Adipocyte (in vitro differentiated cells): ENCODE results near the gene PSEN1.

ENCODE experiments used
- DNase-seq: peaks from one replicate; pipeline ENCODE4 v3.0.0-alpha.2; 2015; ENCODE audit warnings: low read depth
- H3K27me3 ChIP-seq: replicated peaks from 2 replicates; pipeline ENCODE4 v1.7.0; 2013; ENCODE audit warnings: mild to moderate bottlenecking, low read length, moderate library complexity; ENCODE audit not compliant: control insufficient read depth, insufficient read depth
- H3K36me3 ChIP-seq: 2 replicates; pipeline ENCODE4 v1.7.0; 2013; ENCODE audit warnings: low read length, mild to moderate bottlenecking, moderate library complexity; ENCODE audit not compliant: control insufficient read depth, insufficient read depth, severe bottlenecking
- H3K4me1 ChIP-seq: 2 replicates; pipeline ENCODE4 v1.7.0; 2013; ENCODE audit warnings: mild to moderate bottlenecking, low read length, moderate library complexity; ENCODE audit not compliant: control insufficient read depth, insufficient read depth
- H3K4me3 ChIP-seq: 2 replicates; pipeline ENCODE4 v1.7.0; 2013; ENCODE audit warnings: mild to moderate bottlenecking, low read length, moderate library complexity
- H3K9ac ChIP-seq: 2 replicates; pipeline ENCODE4 v1.7.0; 2013; ENCODE audit warnings: mild to moderate bottlenecking, low read length, moderate library complexity
- H3K9me3 ChIP-seq: 2 replicates; pipeline ENCODE4 v1.7.0; 2013; ENCODE audit warnings: mild to moderate bottlenecking, low read length, moderate library complexity; ENCODE audit not compliant: control insufficient read depth

The PSEN1 gene

DNA sequence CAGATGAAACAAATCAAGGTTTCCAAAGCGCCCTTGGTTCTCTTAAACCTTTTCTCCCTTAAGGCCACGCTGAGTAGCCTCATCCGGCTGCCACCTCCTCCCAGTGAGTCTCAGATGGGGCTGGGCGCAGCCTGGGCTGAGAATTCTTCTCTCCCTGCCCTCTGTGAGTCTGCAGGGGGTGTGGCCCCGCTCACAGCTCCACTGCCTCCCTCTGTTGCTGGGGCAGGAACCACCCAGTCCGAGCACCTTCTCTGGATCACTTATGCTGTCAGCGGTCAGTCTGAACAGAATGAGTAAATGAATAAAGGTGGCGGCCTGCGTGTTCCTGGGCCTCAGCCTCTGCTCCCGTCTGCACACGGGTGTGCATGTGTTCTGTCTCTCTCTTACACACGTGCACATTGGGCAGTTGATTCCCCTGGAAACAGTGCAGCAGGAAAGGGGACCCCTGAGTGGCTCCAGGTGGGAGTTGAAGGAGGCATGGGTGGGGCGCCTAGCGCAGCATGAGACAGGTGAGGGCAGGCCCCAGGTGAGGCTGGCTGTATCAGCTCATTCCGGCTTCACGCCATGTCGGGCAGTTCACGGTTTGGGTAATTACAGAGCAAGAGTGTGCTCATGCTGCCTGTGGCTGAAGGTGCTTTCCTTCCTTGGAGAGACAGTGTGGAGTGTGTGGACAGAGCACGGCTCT lies 105.3 kb downstream of the PSEN1 start:
- DNase-seq: no peak
- Histone ChIP-seq H3K4me1 (peaks cover 26% of the 10 kb centered on the region), H3K9ac (no peak overlapping the region), H3K4me3 (no peak overlapping the region), H3K36me3 (no peaks in the 10 kb centered on the region), H3K27me3 (peaks cover 4% of the 10 kb centered on the region), H3K9me3 (no peaks in the 10 kb centered on the region)

DNA sequence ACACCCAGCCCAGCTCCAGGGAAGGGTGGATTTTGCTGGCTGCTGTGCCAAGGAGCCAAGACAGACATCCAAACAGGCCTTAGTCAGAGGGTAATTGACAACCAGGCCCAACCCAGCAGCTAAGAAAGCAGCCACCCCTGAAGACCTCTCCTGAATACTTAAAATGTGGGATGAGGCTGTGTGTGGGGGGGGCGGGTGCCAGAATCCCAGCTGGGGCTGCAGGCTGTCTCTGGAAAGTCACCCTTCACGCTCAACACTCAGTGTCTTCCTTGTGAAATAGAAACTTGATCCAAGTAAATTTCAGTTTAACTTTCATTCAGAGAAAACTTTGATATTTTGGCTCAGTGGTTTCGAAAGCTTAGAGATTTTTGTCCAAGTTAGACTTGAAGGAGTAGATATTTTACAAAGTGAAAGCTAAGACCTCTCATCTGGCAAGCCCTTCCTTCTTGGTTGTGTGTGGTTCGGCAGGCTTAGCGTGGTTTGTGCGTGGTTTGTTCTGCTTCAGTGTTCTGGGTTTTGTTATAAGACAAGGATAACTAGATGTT lies 106.1 kb downstream of the PSEN1 start:
- no peaks in the 10 kb centered on the region for H3K9me3 ChIP-seq
- peak overlapping the region; percentile 38 for H3K9ac ChIP-seq
- H3K27me3 ChIP-seq: no peaks in the 10 kb centered on the region
- H3K4me1 ChIP-seq: peaks cover 26% of the 10 kb centered on the region
- H3K36me3 ChIP-seq: no peaks in the 10 kb centered on the region
- DNase-seq: peak; percentile 53
- H3K4me3 ChIP-seq: peak overlapping the region; percentile 72

DNA sequence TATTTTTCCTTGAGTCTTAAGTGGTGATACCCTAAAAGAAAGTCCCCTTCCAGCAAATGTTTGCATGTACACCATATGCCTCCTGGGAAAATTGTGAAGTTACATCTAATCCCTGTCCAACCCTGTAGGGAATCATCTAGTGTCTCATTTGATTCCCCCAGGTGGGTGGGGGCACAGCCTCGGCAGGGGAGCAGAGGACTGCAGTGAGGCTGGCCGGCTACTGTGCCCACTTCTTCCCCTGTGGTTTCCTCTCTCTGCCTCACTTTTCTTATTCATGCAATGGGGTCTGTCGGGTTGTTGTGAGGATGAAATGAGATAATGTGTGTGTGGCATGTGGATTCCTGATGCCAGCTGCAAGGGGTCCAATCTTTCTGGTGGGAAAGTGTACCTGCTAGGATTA lies 107.0 kb downstream of the PSEN1 start:
- H3K4me1 ChIP-seq: peaks cover 22% of the 10 kb centered on the region
- no peaks in the 10 kb centered on the region for H3K36me3 ChIP-seq
- no peaks in the 10 kb centered on the region for H3K9me3 ChIP-seq
- no peak for DNase-seq
- no peak overlapping the region for H3K9ac ChIP-seq
- H3K27me3 ChIP-seq: no peaks in the 10 kb centered on the region
- no peak overlapping the region for H3K4me3 ChIP-seq

DNA sequence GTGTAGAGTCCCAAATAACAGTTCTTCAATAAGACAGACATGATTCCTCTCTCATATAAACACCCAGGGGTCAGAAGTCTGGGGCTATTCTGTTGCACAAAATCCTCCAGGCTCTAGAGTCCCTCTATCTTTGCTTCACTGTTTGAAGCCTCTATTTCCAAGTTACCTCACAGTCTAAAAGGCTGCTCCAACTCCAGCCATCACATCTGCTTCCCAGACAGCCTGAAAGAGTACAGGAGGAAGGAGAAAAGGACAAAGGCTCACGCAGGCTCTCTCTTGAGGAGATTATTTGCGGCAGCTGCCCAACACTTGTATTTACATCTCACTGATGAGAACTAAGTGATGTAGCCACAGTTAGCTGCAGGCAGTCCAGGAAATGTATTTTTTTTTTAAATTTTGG lies 107.4 kb downstream of the PSEN1 start:
- Histone ChIP-seq H3K36me3 (no peaks in the 10 kb centered on the region), H3K4me3 (no peak overlapping the region), H3K4me1 (peaks cover 18% of the 10 kb centered on the region), H3K9me3 (no peaks in the 10 kb centered on the region), H3K9ac (no peak overlapping the region), H3K27me3 (no peaks in the 10 kb centered on the region)
- DNase-seq: no peak

DNA sequence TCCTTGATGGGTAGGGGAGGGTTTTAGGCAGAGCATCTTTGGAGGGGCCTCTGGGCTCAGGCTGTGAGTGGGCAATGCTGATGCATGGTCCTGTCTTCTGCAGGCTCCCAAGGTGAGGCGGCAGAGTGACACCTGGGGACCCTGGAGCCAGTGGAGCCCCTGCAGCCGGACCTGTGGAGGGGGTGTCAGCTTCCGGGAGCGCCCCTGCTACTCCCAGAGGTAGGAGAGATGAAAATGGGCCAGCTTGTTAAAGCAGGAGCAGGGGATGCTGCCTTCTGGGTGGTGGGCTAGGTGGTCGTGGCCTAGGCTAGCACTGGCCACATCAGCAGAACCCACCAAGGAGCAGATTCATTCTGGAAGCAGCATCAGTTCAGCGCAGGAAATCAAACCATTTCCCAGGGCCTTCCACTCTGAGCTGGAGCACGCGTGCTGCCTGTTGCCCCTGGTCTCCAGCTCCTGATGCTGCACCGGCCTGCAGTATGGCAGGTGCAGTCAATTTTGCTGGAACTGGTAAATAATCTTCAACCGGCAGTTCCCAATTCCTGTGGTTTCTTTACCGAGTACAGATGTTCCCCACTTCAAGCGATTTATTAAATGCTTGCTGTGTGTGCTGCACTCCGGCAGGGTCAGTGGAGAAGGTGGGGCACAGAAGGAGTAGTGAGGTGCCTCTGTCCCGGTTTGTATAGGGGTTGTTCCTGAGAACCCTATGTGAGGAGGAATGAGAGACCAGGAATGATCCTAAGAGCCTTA lies 108.4 kb downstream of the PSEN1 start:
- Histone ChIP-seq H3K4me3 (no peak overlapping the region), H3K4me1 (peaks cover 9% of the 10 kb centered on the region), H3K9ac (no peak overlapping the region), H3K9me3 (no peaks in the 10 kb centered on the region), H3K27me3 (no peaks in the 10 kb centered on the region), H3K36me3 (no peaks in the 10 kb centered on the region)
- DNase-seq: no peak

DNA sequence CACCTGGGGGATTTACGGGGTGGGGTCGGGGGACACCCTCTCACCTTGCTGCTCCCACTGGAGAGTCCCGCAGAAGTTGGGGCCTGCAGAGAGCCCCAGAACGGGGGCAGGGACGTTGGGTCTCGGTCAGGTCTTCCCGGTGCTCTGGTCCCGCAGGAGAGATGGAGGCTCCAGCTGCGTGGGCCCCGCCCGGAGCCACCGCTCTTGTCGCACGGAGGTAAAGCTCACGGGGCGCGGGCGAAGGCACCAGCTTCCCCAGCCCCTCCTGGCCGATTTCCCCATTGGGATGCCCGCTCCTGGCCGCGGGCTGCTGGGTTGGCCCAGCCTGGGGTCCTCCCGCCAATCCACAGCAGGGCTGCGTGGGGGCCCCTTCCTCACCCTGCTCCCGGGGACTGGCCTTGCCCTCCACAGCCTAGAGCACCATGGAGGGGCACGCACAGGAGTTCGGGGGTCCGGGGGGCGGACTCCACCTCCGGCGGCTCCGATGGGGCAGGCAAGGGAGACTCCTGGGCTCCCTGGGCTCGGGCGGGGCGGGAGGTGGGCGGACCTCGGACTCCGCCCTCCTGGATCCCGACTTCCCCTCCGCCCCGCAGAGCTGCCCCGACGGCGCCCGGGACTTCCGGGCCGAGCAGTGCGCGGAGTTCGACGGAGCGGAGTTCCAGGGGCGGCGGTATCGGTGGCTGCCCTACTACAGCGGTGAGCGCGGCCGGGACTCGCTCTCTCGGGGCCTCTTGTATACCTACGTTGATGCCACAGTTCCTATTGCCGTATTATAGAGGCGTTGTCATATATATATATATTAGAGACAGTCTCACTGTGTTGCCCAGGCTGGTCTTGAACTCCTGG lies 109.4 kb downstream of the PSEN1 start:
- Histone ChIP-seq H3K4me3 (peak overlapping the region; percentile 81), H3K9me3 (no peaks in the 10 kb centered on the region), H3K9ac (peak overlapping the region; percentile 79), H3K27me3 (no peaks in the 10 kb centered on the region), H3K4me1 (peaks cover 9% of the 10 kb centered on the region), H3K36me3 (no peaks in the 10 kb centered on the region)
- peak; percentile 63 for DNase-seq

DNA sequence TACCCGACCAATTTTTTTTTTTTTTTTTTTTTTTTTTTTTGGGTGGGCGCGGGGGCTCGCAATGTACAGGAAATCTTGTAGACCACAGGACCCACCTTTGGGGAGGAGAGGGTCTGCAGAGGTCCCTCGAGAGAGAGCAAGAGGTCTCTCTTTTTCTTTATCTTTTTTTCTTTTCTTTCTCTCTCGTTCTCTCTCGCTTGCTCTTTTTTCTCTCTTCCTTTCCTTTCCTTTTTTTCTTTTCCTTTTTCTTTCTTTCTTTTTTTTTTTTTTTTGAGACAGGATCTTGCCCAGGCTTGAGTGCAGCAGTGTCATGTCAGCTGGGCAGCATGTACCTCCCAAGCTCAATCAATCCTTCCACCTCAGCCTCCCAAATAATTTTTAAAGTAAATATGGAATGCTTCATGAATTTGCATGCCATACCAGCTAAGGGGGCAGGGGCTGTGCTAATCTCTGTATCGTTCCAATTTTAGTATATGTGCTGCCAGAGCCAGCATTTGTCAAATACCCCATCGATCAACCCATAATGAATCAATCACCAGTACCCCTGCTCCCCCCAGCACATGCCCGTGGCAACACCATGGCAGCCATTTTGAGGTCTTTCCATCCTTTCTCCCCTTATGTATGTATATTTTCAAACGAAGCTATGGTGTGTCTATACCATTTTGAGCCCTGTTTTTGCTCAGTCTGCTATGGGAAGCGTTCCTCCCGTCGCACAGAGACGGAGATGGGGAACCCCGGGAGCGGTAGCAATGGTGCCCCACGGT lies 110.3 kb downstream of the PSEN1 start:
- no peaks in the 10 kb centered on the region for H3K9me3 ChIP-seq
- no peaks in the 10 kb centered on the region for H3K27me3 ChIP-seq
- DNase-seq: no peak
- H3K4me1 ChIP-seq: peaks cover 9% of the 10 kb centered on the region
- H3K9ac ChIP-seq: peak overlapping the region; percentile 79
- no peaks in the 10 kb centered on the region for H3K36me3 ChIP-seq
- H3K4me3 ChIP-seq: peak overlapping the region; percentile 81

DNA sequence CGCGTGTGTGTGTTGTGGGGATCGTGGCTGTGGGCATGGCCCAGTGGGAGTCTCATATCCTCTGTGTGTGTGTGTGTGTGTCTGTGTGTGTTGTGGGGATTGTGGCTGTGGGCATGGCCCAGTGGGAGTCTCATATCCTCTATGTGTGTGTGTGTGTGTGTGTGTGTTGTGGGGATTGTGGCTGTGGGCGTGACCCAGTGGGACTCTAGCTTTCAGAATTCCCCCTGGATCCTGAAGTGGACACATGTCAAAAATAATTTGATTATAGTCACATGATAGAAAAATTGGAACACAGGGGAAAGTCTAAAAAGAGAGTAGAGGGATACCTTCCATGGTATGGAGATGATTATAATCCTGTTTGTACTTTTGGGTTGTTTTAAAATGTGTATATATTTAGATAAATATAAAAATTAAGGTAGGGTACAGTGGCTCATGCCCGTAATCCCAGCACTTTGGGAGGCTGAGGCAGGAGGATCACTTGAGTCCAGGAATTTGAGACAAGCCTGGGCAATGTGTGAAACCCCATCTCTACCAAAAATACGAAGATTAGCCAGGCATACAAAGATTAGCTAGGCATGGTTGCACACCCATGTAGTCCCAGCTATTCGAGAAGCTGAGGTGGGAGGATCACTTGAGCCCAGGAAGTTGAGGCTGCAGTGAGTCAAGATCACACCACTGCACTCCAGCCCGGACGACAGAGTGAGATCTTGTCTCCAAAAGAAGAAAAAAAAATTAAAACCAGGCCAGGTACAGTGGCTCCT lies 112.0 kb downstream of the PSEN1 start:
- DNase-seq: no peak
- Histone ChIP-seq H3K36me3 (no peaks in the 10 kb centered on the region), H3K4me3 (no peak overlapping the region), H3K9me3 (no peaks in the 10 kb centered on the region), H3K4me1 (no peaks in the 10 kb centered on the region), H3K27me3 (no peaks in the 10 kb centered on the region), H3K9ac (no peak overlapping the region)

DNA sequence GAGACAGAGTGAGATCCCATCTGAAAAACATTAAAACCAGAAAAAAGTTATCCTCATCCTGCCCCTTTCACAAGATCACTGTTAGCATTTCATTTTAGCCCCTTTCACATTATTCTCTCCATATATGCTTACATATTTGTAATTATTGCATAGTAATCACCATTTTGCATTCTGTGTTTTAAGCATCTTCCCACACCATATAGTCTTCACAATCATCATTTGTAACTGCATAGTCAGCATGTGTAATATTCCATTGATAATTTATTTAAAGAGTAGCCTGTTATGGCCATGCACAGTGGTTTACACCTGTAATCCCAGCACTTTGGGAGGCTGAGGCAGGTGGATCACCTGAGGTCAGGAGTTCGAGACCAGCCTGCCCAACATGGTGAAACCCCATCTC lies 112.8 kb downstream of the PSEN1 start:
- Histone ChIP-seq H3K27me3 (no peaks in the 10 kb centered on the region), H3K9me3 (no peaks in the 10 kb centered on the region), H3K4me3 (no peak overlapping the region), H3K36me3 (no peaks in the 10 kb centered on the region), H3K9ac (no peak overlapping the region), H3K4me1 (no peaks in the 10 kb centered on the region)
- no peak for DNase-seq

DNA sequence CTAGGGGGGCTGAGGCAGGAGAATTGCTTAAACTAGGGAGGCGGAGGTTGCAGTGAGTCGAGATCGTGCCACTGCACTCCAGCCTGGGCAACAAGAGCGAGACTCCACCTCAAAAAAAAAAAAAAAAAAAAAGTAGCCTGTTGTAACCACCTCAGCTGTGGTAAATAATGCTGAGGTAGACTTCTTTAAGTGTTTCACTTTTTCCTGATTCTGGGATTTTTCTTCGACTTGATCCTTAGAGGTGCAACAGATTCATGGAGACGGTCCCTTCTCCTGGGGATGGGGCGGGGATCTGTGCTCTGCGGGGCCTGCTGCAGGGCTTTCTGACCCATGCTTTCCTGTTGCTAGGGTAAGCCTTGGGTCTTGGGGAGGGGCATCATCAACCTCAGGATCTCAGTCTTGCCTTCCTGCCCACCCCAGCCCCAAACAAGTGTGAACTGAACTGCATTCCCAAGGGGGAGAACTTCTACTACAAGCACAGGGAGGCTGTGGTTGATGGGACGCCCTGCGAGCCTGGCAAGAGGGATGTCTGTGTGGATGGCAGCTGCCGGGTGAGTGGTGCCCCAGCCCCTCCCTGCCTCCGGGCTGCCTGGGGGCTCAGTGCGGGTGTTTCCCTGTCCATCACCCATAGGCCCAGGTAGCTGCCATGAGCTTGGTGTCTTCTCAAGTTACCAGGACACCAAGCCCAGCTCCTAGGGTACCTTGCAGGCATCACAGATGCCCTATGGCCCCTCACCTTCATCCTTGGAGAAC lies 113.4 kb downstream of the PSEN1 start:
- no peak overlapping the region for H3K4me3 ChIP-seq
- no peaks in the 10 kb centered on the region for H3K36me3 ChIP-seq
- no peak overlapping the region for H3K9ac ChIP-seq
- no peak for DNase-seq
- no peaks in the 10 kb centered on the region for H3K4me1 ChIP-seq
- H3K9me3 ChIP-seq: no peaks in the 10 kb centered on the region
- no peaks in the 10 kb centered on the region for H3K27me3 ChIP-seq
